Measurements from ENCODE around the gene NFATC2IP. TPM values are rescaled to one million over a fixed set of nuclear protein-coding genes. Genes with fewer than 3 reads are reported as not detected.
"Not testable (repeated sequence)": the region's sequence is repeated elsewhere in the genome, so short reads cannot be mapped to it uniquely, and the experiment has no call there.

Gene NFATC2IP
- total RNA-seq, 2 experiments from 2014 or later = 120 to 133 TPM

GRCh38 chr16:28992496-28992895 lies 41.8 kb downstream of the NFATC2IP start:
- Mint-ChIP-seq H3K27ac (no peak overlapping the region), H3K9me3 (ENCODE audit: low read depth) (peaks cover under 1% of the 10 kb centered on the region), H3K4me1 (peaks cover 40% of the 10 kb centered on the region), H3K36me3 (peaks cover 28% of the 10 kb centered on the region), H3K4me3 (no peak overlapping the region), H3K27me3 (no peaks in the 10 kb centered on the region)
- no peak for DNase-seq
- CTCF ChIA-PET = no interaction called here
- no peak for ATAC-seq

GRCh38 chr16:28998837-28999236 lies 48.1 kb downstream of the NFATC2IP start:
- Mint-ChIP-seq H3K36me3 (no peaks in the 10 kb centered on the region), H3K27me3 (no peaks in the 10 kb centered on the region), H3K27ac (no peak overlapping the region), H3K4me3 (no peak overlapping the region), H3K9me3 (ENCODE audit: low read depth) (no peaks in the 10 kb centered on the region), H3K4me1 (no peaks in the 10 kb centered on the region)
- DNase-seq (no peak), ATAC-seq (no peak)
- CTCF ChIA-PET = interaction anchor here (1.0 to 1.3 kb wide), 2 partner anchors 25 to 30 kb away, joined by 3 read pairs; no protein-coding TSS in a partner anchor

GRCh38 chr16:28999577-28999976 lies 48.8 kb downstream of the NFATC2IP start:
- Mint-ChIP-seq H3K9me3 (ENCODE audit: low read depth) (no peaks in the 10 kb centered on the region), H3K27me3 (no peaks in the 10 kb centered on the region), H3K27ac (no peak overlapping the region), H3K4me3 (no peak overlapping the region), H3K4me1 (peaks cover 1% of the 10 kb centered on the region), H3K36me3 (no peaks in the 10 kb centered on the region)
- DNase-seq (no peak), ATAC-seq (no peak)
- CTCF ChIA-PET = interaction anchor here (1.0 to 1.3 kb wide), 3 partner anchors 21 to 29 kb away, joined by 3 read pairs; no protein-coding TSS in a partner anchor

- Mint-ChIP-seq H3K27me3 (no peaks in the 10 kb centered on the region), H3K36me3 (no peaks in the 10 kb centered on the region), H3K4me3 (no peak overlapping the region), H3K4me1 (peaks cover 3% of the 10 kb centered on the region), H3K9me3 (ENCODE audit: low read depth) (no peaks in the 10 kb centered on the region), H3K27ac (no peak overlapping the region)
- ATAC-seq (no peak), DNase-seq (no peak)
- CTCF ChIA-PET = interaction anchor here (1.0 to 1.3 kb wide), 3 partner anchors 21 to 29 kb away, joined by 3 read pairs; no protein-coding TSS in a partner anchor
Measured at GRCh38 chr16:29000019-29000418, 49.3 kb downstream of the NFATC2IP start.

- ATAC-seq = not testable (repeated sequence)
- CTCF ChIA-PET = interaction anchor here (0.6 kb wide), 1 partner anchor 11 kb away, joined by 5 read pairs; no protein-coding TSS in a partner anchor
Measured at GRCh38 chr16:29004496-29005139, 53.9 kb downstream of the NFATC2IP start.

GRCh38 chr16:29007730-29008593 lies 57.2 kb downstream of the NFATC2IP start:
- Mint-ChIP-seq H3K4me3 (peak overlapping the region; percentile 13), H3K9me3 (ENCODE audit: low read depth) (no peaks in the 10 kb centered on the region)

More at GRCh38 chr16:29004496-29005139, 53.9 kb downstream of the NFATC2IP start:
- H3K27ac Mint-ChIP-seq; H3K4me3 Mint-ChIP-seq; DNase-seq; H3K9me3 Mint-ChIP-seq (ENCODE audit: low read depth); H3K27me3 Mint-ChIP-seq; H3K36me3 Mint-ChIP-seq: not testable (repeated sequence)
- H3K4me1 Mint-ChIP-seq = peaks cover 25% of the 10 kb centered on the region

GRCh38 chr16:29009050-29009837 lies 58.5 kb downstream of the NFATC2IP start:
- peaks cover 2% of the 10 kb centered on the region for H3K36me3 Mint-ChIP-seq
- CTCF ChIA-PET = interaction anchor here (0.7 to 2.4 kb wide), 4 partner anchors 15 to 36 kb away, joined by 3 to 10 read pairs (median 4); partner anchors contain the start of gene SPNS1
- peak overlapping the region; percentile 94 for H3K27ac Mint-ChIP-seq
- no peaks in the 10 kb centered on the region for H3K27me3 Mint-ChIP-seq
- no peaks in the 10 kb centered on the region for H3K9me3 Mint-ChIP-seq (ENCODE audit: low read depth)
- peaks cover 51% of the 10 kb centered on the region for H3K4me1 Mint-ChIP-seq
- ATAC-seq (peak; percentile 24), DNase-seq (peak; percentile 63)
- H3K4me3 Mint-ChIP-seq = peak overlapping the region; percentile 70

More at GRCh38 chr16:29007730-29008593, 57.2 kb downstream of the NFATC2IP start:
- H3K4me1 Mint-ChIP-seq = peaks cover 42% of the 10 kb centered on the region
- H3K27ac Mint-ChIP-seq = peak overlapping the region; percentile 94
- ATAC-seq (peak; percentile 93), DNase-seq (peak; percentile 85)
- CTCF ChIA-PET = interaction anchor here (0.9 to 1.2 kb wide), 5 partner anchors 14 to 34 kb away, joined by 3 to 4 read pairs (median 4); no protein-coding TSS in a partner anchor
- peaks cover 2% of the 10 kb centered on the region for H3K36me3 Mint-ChIP-seq
- no peaks in the 10 kb centered on the region for H3K27me3 Mint-ChIP-seq

- Mint-ChIP-seq H3K4me3 (no peak overlapping the region), H3K27me3 (no peaks in the 10 kb centered on the region), H3K27ac (peak overlapping the region; percentile 94), H3K9me3 (ENCODE audit: low read depth) (no peaks in the 10 kb centered on the region), H3K4me1 (peaks cover 50% of the 10 kb centered on the region), H3K36me3 (peaks cover 2% of the 10 kb centered on the region)
- CTCF ChIA-PET = interaction anchor here (0.7 to 2.4 kb wide), 3 partner anchors 12 to 36 kb away, joined by 3 to 11 read pairs (median 10); partner anchors contain the start of gene SPNS1
- ATAC-seq (no peak), DNase-seq (no peak)
Measured at GRCh38 chr16:29009838-29010166, 59.1 kb downstream of the NFATC2IP start.

- Mint-ChIP-seq H3K4me1 (peaks cover 50% of the 10 kb centered on the region), H3K27ac (no peak overlapping the region), H3K27me3 (no peaks in the 10 kb centered on the region), H3K36me3 (peaks cover 2% of the 10 kb centered on the region), H3K4me3 (no peak overlapping the region), H3K9me3 (ENCODE audit: low read depth) (no peaks in the 10 kb centered on the region)
- DNase-seq (no peak), ATAC-seq (no peak)
- CTCF ChIA-PET = interaction anchor here (0.8 to 2.4 kb wide), 5 partner anchors 10 to 37 kb away, joined by 3 to 11 read pairs (median 7); partner anchors contain the start of gene SPNS1
Measured at GRCh38 chr16:29011112-29011511, 60.4 kb downstream of the NFATC2IP start.

GRCh38 chr16:29011851-29012250 lies 61.1 kb downstream of the NFATC2IP start:
- H3K9me3 Mint-ChIP-seq (ENCODE audit: low read depth) = no peaks in the 10 kb centered on the region
- H3K27me3 Mint-ChIP-seq = no peaks in the 10 kb centered on the region
- peaks cover 2% of the 10 kb centered on the region for H3K36me3 Mint-ChIP-seq
- H3K27ac Mint-ChIP-seq = no peak overlapping the region
- no peak overlapping the region for H3K4me3 Mint-ChIP-seq
- CTCF ChIA-PET = interaction anchor here (1.9 to 2.4 kb wide), 3 partner anchors 10 to 38 kb away, joined by 7 to 11 read pairs (median 10); partner anchors contain the start of gene SPNS1
- DNase-seq (no peak), ATAC-seq (no peak)
- peaks cover 50% of the 10 kb centered on the region for H3K4me1 Mint-ChIP-seq

GRCh38 chr16:29012913-29013553 lies 62.3 kb downstream of the NFATC2IP start:
- no peaks in the 10 kb centered on the region for H3K9me3 Mint-ChIP-seq (ENCODE audit: low read depth)
- peaks cover 43% of the 10 kb centered on the region for H3K4me1 Mint-ChIP-seq
- DNase-seq (no peak), ATAC-seq (peak; percentile 14)
- no peaks in the 10 kb centered on the region for H3K27me3 Mint-ChIP-seq
- peak overlapping the region; percentile 79 for H3K27ac Mint-ChIP-seq
- CTCF ChIA-PET = interaction anchor here (0.9 to 1.2 kb wide), 2 partner anchors 9 to 14 kb away, joined by 3 to 4 read pairs; no protein-coding TSS in a partner anchor
- H3K4me3 Mint-ChIP-seq = no peak overlapping the region
- no peaks in the 10 kb centered on the region for H3K36me3 Mint-ChIP-seq

- DNase-seq (no peak), ATAC-seq (no peak)
- peaks cover 28% of the 10 kb centered on the region for H3K4me1 Mint-ChIP-seq
- H3K27ac Mint-ChIP-seq = no peak overlapping the region
- H3K36me3 Mint-ChIP-seq = no peaks in the 10 kb centered on the region
- H3K9me3 Mint-ChIP-seq (ENCODE audit: low read depth) = no peaks in the 10 kb centered on the region
- H3K27me3 Mint-ChIP-seq = no peaks in the 10 kb centered on the region
- no peak overlapping the region for H3K4me3 Mint-ChIP-seq
- CTCF ChIA-PET = interaction anchor here (0.7 to 1.6 kb wide), 5 partner anchors 13 to 70 kb away, joined by 3 to 4 read pairs (median 3); no protein-coding TSS in a partner anchor
Measured at GRCh38 chr16:29014561-29015069, 63.9 kb downstream of the NFATC2IP start.

Data from activated CD8-positive, alpha-beta memory T cell treated with anti-CD3 and anti-CD28 coated beads, Interleukin-2, amount 10 ng/mL, durations not matched to agents 7 days and 5 days (primary cell).